Naive thymus-derived CD4-positive, alpha-beta T cell (primary cell): ENCODE results near the gene TUBGCP2. TPM values are rescaled to one million over a fixed set of nuclear protein-coding genes. Genes with fewer than 3 reads are reported as not detected.

Source experiments
- ATAC-seq: fragments of 150-1000 bp; cut with Tn5 transposase; 2 replicates; pipeline ENCODE4 v1.10.0; 2021; ENCODE audit warnings: mild to moderate bottlenecking, moderate library complexity
- CTCF ChIA-PET: fragments of 350-600 bp; sonication (Branson Sonifier 250); formaldehyde crosslinking; loops from one replicate; lab custom pipeline; 2021; ENCODE audit warnings: antibody characterized with exemption; lab: Charles Lee
- POLR2A ChIA-PET: fragments of 350-600 bp; sonication (Branson Sonifier 250); formaldehyde crosslinking; loops from one replicate; lab custom pipeline; 2021; ENCODE audit warnings: antibody characterized with exemption, inconsistent platforms; lab: Charles Lee
- DNase-seq, 9 donors: peaks; one replicate each; pipeline versions ENCODE4 v3.0.0 to v3.0.0-alpha.2; 2020 to 2022; ENCODE audit warnings: mixed read lengths in 1 of 9
- H3K27ac ChIP-seq: one replicate; pipeline ENCODE4 v1.7.0; 2013; ENCODE audit warnings: mild to moderate bottlenecking, low read depth, low read length, moderate library complexity
- H3K27me3 ChIP-seq, 2 donors: one replicate each; pipeline ENCODE4 v1.7.0; 2013; ENCODE audit warnings: low read length in 2 of 2, mild to moderate bottlenecking in 2 of 2, moderate library complexity in 2 of 2; ENCODE audit not compliant: control insufficient read depth in 2 of 2, insufficient read depth in 2 of 2
- H3K36me3 ChIP-seq, 3 experiments: 1 replicate in 2 of 3; 2 replicates in 1 of 3; pipeline ENCODE4 v1.7.0; 2013; ENCODE audit warnings: low read length in 3 of 3, mild to moderate bottlenecking in 3 of 3, moderate library complexity in 1 of 3; ENCODE audit not compliant: insufficient read depth in 3 of 3, control insufficient read depth in 2 of 3
- H3K4me1 ChIP-seq, 2 donors: one replicate each; pipeline ENCODE4 v1.7.0; 2013; ENCODE audit warnings: low read length in 2 of 2, mild to moderate bottlenecking in 2 of 2, moderate library complexity in 1 of 2; ENCODE audit not compliant: control insufficient read depth in 2 of 2, insufficient read depth in 2 of 2
- H3K4me3 ChIP-seq: 2 replicates; pipeline ENCODE4 v1.7.0; 2013; ENCODE audit warnings: mild to moderate bottlenecking, low read length
- H3K9me3 ChIP-seq, 3 experiments: 1 replicate in 2 of 3; 2 replicates in 1 of 3; pipeline ENCODE4 v1.7.0; 2013; ENCODE audit warnings: low read length in 3 of 3; ENCODE audit not compliant: control insufficient read depth in 2 of 3
- H3K27ac Mint-ChIP-seq, 9 donors: one replicate each; pipeline ENCODE4 v1.8.0; 2020 to 2022; ENCODE audit warnings: mixed read lengths in 9 of 9, mild to moderate bottlenecking in 8 of 9, moderate library complexity in 5 of 9, inconsistent platforms in 2 of 9
- H3K27me3 Mint-ChIP-seq, 5 donors: one replicate each; pipeline ENCODE4 v1.8.0; 2021 to 2022; ENCODE audit warnings: mixed read lengths in 5 of 5, mild to moderate bottlenecking in 1 of 5
- H3K36me3 Mint-ChIP-seq, 5 donors: one replicate each; pipeline ENCODE4 v1.8.0; 2020 to 2022; ENCODE audit warnings: mixed read lengths in 5 of 5, mild to moderate bottlenecking in 3 of 5, inconsistent platforms in 1 of 5
- H3K4me1 Mint-ChIP-seq, 7 donors: one replicate each; pipeline ENCODE4 v1.8.0; 2020 to 2022; ENCODE audit warnings: mixed read lengths in 7 of 7, mild to moderate bottlenecking in 3 of 7, inconsistent platforms in 1 of 7
- H3K4me3 Mint-ChIP-seq, 10 donors: one replicate each; pipeline ENCODE4 v1.8.0; 2020 to 2022; ENCODE audit warnings: mild to moderate bottlenecking in 10 of 10, mixed read lengths in 10 of 10, moderate library complexity in 6 of 10, inconsistent platforms in 2 of 10
- H3K9me3 Mint-ChIP-seq, 11 donors: one replicate each; pipeline ENCODE4 v1.8.0; 2020 to 2022; ENCODE audit warnings: mixed read lengths in 11 of 11, mild to moderate bottlenecking in 4 of 11, inconsistent platforms in 1 of 11, moderate library complexity in 1 of 11
- intact Hi-C, 2 donors: fragments of 100-400 bp; cut with micrococcal nuclease; formaldehyde crosslinking; loops; one replicate each; pipeline ENCODE4 v1.15.1; 2023
- polyA plus RNA-seq, 2 donors: library from polyadenylated mRNA; unstranded; fragments of 300-500 nt; fragmentation: Illumina TruSeq; gene quantifications; one replicate each; pipeline ENCODE4 v1.2.3, GENCODE V29; 2021
- total RNA-seq, 6 experiments: library from RNA in 5 of 6; stranded (reverse) in 5 of 6; gene quantifications; 1 replicate in 5 of 6; 2 replicates in 1 of 6; pipeline ENCODE4 v1.2.3 and lab custom pipeline; 2021 to 2026

The TUBGCP2 gene
- total and polyA plus RNA-seq, 7 experiments from 2014 or later = 29.6 to 97.0 (median 67.7) TPM

- H3K27me3 Mint-ChIP-seq = no peaks in the 10 kb centered on the region
- ChIA-PET CTCF (interaction anchor here (1.3 kb wide), 1 partner anchor 26 kb away, joined by 3 read pairs; no protein-coding TSS in a partner anchor), POLR2A (interaction anchor here (1.7 to 2.7 kb wide), 2 partner anchors 20 to 35 kb away, joined by 4 to 16 read pairs; partner anchors contain the start of gene CALY)
- H3K4me3 Mint-ChIP-seq = no peak overlapping the region
- intact Hi-C loops = loop anchor here (5.0 kb wide), 2 partner anchors 37 to 1048 kb away; partner anchors contain the start of genes MTG1 (in 1 of the 2) and STK32C (in 1 of the 2)
- no peaks in the 10 kb centered on the region for H3K9me3 Mint-ChIP-seq
- no peak overlapping the region for H3K4me3 ChIP-seq
- no peaks in the 10 kb centered on the region for H3K36me3 Mint-ChIP-seq
- no peaks in the 10 kb centered on the region for H3K27me3 ChIP-seq
- H3K36me3 ChIP-seq = no peaks in the 10 kb centered on the region
- no peaks in the 10 kb centered on the region for H3K4me1 ChIP-seq
- H3K4me1 Mint-ChIP-seq = peaks cover 0 to 6% (median 4%) of the 10 kb centered on the region in 7 donors
- no peaks in the 10 kb centered on the region for H3K9me3 ChIP-seq
- H3K27ac ChIP-seq = no peak overlapping the region
- ATAC-seq = no peak
- no peak overlapping the region for H3K27ac Mint-ChIP-seq
- no peak for DNase-seq
Observed at GRCh38 chr10:133355266-133355665, 46.6 kb upstream of the TUBGCP2 start.

GRCh38 chr10:133354672-133355240 is 46.1 kb upstream of the TUBGCP2 start:
- Mint-ChIP-seq H3K27me3 (no peaks in the 10 kb centered on the region), H3K4me1 (peaks cover 0 to 6% (median 4%) of the 10 kb centered on the region in 7 donors), H3K4me3 (no peak overlapping the region), H3K9me3 (no peaks in the 10 kb centered on the region), H3K36me3 (no peaks in the 10 kb centered on the region), H3K27ac (no peak overlapping the region)
- H3K4me3 ChIP-seq = no peak overlapping the region
- no peak overlapping the region for H3K27ac ChIP-seq
- intact Hi-C loops = loop anchor here (5.0 kb wide), 2 partner anchors 38 to 1047 kb away; partner anchors contain the start of genes MTG1 (in 1 of the 2) and STK32C (in 1 of the 2)
- no peaks in the 10 kb centered on the region for H3K9me3 ChIP-seq
- H3K36me3 ChIP-seq = no peaks in the 10 kb centered on the region
- no peak for ATAC-seq
- ChIA-PET CTCF (interaction anchor here (1.3 kb wide), 1 partner anchor 25 kb away, joined by 3 read pairs; no protein-coding TSS in a partner anchor), POLR2A (interaction anchor here (1.7 to 2.7 kb wide), 2 partner anchors 19 to 36 kb away, joined by 4 to 16 read pairs; partner anchors contain the start of gene CALY)
- no peaks in the 10 kb centered on the region for H3K27me3 ChIP-seq
- no peaks in the 10 kb centered on the region for H3K4me1 ChIP-seq
- no peak for DNase-seq

DNA sequence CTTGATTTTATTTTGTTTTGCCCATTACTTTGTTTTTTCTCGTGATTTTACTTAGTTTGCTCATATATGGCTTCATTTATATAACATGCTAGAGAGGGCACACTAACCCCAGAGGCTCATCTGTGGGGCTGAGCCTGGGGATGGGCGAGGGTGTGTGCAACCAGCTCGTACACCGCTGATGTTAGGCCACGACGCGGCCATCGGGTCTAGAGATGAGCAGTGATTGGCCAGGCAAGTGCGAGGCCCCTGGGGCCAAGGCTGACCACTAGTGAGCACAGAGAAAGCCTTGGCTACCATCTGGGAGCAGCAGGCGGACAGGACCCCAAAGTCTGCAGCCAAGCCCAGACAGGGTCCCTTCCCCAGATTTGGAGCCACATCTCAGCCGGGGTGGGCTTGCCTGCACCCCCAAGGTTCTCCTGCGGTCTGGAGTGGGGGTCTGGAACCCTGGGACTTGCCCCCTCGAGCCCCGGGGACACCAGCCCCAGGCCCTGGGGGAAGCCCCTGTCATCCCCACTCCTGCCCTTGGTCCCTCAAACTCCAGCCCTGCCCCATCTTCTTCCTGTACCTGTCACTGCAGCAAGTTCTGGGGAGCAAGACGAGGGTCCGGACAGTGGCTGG is 45.4 kb upstream of the TUBGCP2 start:
- ChIA-PET POLR2A (interaction anchor here (1.5 kb wide), 1 partner anchor 35 kb away, joined by 3 read pairs; no protein-coding TSS in a partner anchor), CTCF (no interaction called here)
- no peaks in the 10 kb centered on the region for H3K36me3 Mint-ChIP-seq
- DNase-seq = no peak
- Histone ChIP-seq H3K36me3 (no peaks in the 10 kb centered on the region), H3K9me3 (no peaks in the 10 kb centered on the region), H3K4me1 (no peaks in the 10 kb centered on the region), H3K4me3 (no peak overlapping the region), H3K27me3 (no peaks in the 10 kb centered on the region), H3K27ac (no peak overlapping the region)
- no peaks in the 10 kb centered on the region for H3K9me3 Mint-ChIP-seq
- no peak for ATAC-seq
- H3K27ac Mint-ChIP-seq = no peak overlapping the region
- peaks cover 0 to 6% (median 4%) of the 10 kb centered on the region in 7 donors for H3K4me1 Mint-ChIP-seq
- no peak overlapping the region for H3K4me3 Mint-ChIP-seq
- intact Hi-C loops = no loop called here
- H3K27me3 Mint-ChIP-seq = peaks cover 0 to 3% (median 0%) of the 10 kb centered on the region in 5 donors

- Histone ChIP-seq H3K9me3 (no peaks in the 10 kb centered on the region), H3K4me3 (no peak overlapping the region), H3K27me3 (no peaks in the 10 kb centered on the region), H3K4me1 (no peaks in the 10 kb centered on the region), H3K36me3 (no peaks in the 10 kb centered on the region), H3K27ac (no peak overlapping the region)
- intact Hi-C loops = no loop called here
- DNase-seq (no peak), ATAC-seq (no peak)
- Mint-ChIP-seq H3K4me1 (peaks cover 0 to 6% (median 4%) of the 10 kb centered on the region in 7 donors), H3K27me3 (peaks cover 0 to 6% (median 0%) of the 10 kb centered on the region in 5 donors), H3K36me3 (no peaks in the 10 kb centered on the region), H3K27ac (no peak overlapping the region), H3K4me3 (no peak overlapping the region), H3K9me3 (no peaks in the 10 kb centered on the region)
- ChIA-PET POLR2A (interaction anchor here (1.5 kb wide), 1 partner anchor 36 kb away, joined by 3 read pairs; no protein-coding TSS in a partner anchor), CTCF (interaction anchor here (1.1 kb wide), 1 partner anchor 24 kb away, joined by 3 read pairs; no protein-coding TSS in a partner anchor)
Observed at GRCh38 chr10:133353202-133353959, 44.7 kb upstream of the TUBGCP2 start.

DNA sequence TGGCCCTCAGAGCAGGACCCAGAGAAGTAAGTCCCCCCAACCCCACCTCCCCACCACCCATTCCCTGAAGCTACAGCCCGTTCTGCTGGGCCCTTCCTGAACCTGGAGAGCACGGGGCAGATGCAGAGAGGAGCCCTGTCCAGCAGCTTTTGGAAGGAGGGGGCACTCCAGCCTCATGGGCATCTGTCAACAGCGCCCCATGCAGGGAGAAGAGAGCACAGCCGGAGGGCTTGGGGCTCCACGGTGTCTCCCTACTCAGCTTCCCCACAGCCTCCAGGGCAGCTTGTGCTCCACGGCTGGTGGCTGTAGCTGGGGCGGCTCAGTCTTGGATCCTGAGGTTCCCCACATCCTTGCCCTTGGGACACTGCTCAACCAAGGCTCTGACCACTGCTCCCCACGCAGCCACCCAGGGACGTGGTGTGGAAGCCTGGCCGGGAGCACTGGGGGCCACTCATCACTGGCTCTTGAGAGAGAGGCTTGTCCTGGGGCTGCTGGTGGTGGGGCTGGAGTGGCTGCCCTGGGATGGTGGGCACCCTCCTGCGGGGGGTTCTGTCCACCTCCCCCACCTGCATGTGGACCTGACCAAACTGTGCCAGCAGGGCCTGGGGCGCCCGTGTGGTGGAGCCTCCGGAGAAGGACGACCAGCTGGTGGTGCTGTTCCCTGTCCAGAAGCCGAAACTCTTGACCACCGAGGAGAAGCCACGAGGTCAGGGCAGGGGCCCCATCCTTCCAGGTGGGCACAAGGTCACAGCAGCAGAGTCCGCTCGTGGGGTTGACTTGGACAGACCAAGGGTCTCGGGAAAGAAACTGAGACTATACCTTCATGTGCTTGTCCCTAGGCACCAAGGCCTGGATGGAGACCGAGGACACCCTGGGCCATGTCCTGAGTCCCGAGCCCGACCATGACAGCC is 43.0 kb upstream of the TUBGCP2 start:
- CTCF ChIA-PET = no interaction called here
- Mint-ChIP-seq H3K36me3 (no peaks in the 10 kb centered on the region), H3K27me3 (peaks cover 0 to 6% (median 0%) of the 10 kb centered on the region in 5 donors), H3K4me1 (peaks cover 0 to 6% (median 4%) of the 10 kb centered on the region in 7 donors), H3K27ac (no peak overlapping the region), H3K9me3 (no peaks in the 10 kb centered on the region), H3K4me3 (no peak overlapping the region)
- intact Hi-C loops = no loop called here
- H3K27ac ChIP-seq = no peak overlapping the region
- DNase-seq (no peak), ATAC-seq (no peak)
- no peaks in the 10 kb centered on the region for H3K27me3 ChIP-seq
- H3K36me3 ChIP-seq = no peaks in the 10 kb centered on the region
- no peaks in the 10 kb centered on the region for H3K4me1 ChIP-seq
- H3K4me3 ChIP-seq = no peak overlapping the region
- no peaks in the 10 kb centered on the region for H3K9me3 ChIP-seq
- POLR2A ChIA-PET = no interaction called here

DNA sequence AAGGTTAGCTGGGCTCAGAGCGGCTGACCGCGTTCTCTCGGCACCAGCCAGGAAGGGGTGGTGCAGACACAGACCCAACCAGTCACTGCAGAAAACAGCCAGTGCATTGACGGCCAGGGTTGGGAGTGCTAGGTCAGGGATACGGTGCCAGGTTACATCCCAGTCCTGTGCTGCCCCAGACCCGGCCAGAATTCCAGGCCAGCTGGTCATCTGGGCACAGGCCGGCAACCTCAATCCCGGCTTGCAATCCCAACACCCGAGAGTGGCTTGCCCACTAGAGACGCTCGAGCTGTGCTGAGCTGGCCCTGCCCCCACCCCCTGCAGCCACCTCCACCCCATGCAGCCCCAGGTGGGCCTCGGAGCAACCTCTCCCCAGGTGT is 42.3 kb upstream of the TUBGCP2 start:
- POLR2A ChIA-PET = no interaction called here
- peaks cover 0 to 6% (median under 1%) of the 10 kb centered on the region in 5 donors for H3K27me3 Mint-ChIP-seq
- Histone ChIP-seq H3K36me3 (no peaks in the 10 kb centered on the region), H3K9me3 (no peaks in the 10 kb centered on the region), H3K27me3 (no peaks in the 10 kb centered on the region), H3K4me3 (no peak overlapping the region), H3K27ac (no peak overlapping the region), H3K4me1 (no peaks in the 10 kb centered on the region)
- H3K9me3 Mint-ChIP-seq = no peaks in the 10 kb centered on the region
- ATAC-seq (no peak), DNase-seq (no peak)
- intact Hi-C loops = no loop called here
- no peaks in the 10 kb centered on the region for H3K36me3 Mint-ChIP-seq
- no peak overlapping the region for H3K4me3 Mint-ChIP-seq
- peaks cover 0 to 4% (median under 1%) of the 10 kb centered on the region in 7 donors for H3K4me1 Mint-ChIP-seq
- no peak overlapping the region for H3K27ac Mint-ChIP-seq
- CTCF ChIA-PET = no interaction called here
